ENCODE results near the gene TMC1.

GRCh38 chr9:72805238-72805637 lies 283.8 kb downstream of the TMC1 start:
- TF ChIP-seq TAF1 (IDR thresholded peaks at IDR 0.05; ENCODE audit: borderline replicate concordance, low read depth, low read length) (no peak), POLR2A (IDR thresholded peaks at IDR 0.05; ENCODE audit: low read depth, low read length) (no peak), POLR2AphosphoS5 (IDR thresholded peaks at IDR 0.05; ENCODE audit: low read depth, low read length) (no peak)

Measured in GM12892 (cell line).